Measurements from ENCODE around the gene SIK3.

Gene SIK3

GRCh38 chr11:116910847-116911246 is 187.4 kb downstream of the SIK3 start:
- TF ChIP-seq CTCF (conservative IDR thresholded peaks at IDR 0.05; ENCODE audit: control insufficient read depth, insufficient read depth, low read depth, low read length), result no peak
- no peak for DNase-seq (ENCODE audit: low read depth)
- H3K4me3 ChIP-seq (ENCODE audit: control insufficient read depth, low read depth, low read length), result no peak overlapping the region

GRCh38 chr11:116910378-116910777 is 187.8 kb downstream of the SIK3 start:
- peak; percentile 49 for DNase-seq (ENCODE audit: low read depth)
- H3K4me3 ChIP-seq (ENCODE audit: control insufficient read depth, low read depth, low read length), result no peak overlapping the region
- TF ChIP-seq CTCF (conservative IDR thresholded peaks at IDR 0.05; ENCODE audit: control insufficient read depth, insufficient read depth, low read depth, low read length), result no peak

- TF ChIP-seq CTCF (conservative IDR thresholded peaks at IDR 0.05; ENCODE audit: control insufficient read depth, insufficient read depth, low read depth, low read length), result no peak
- DNase-seq (ENCODE audit: low read depth), result no peak
- no peak overlapping the region for H3K4me3 ChIP-seq (ENCODE audit: control insufficient read depth, low read depth, low read length)
These were observed 189.0 kb downstream of the SIK3 start for GRCh38 chr11:116909245-116909644.

GRCh38 chr11:116906479-116906878 is 191.7 kb downstream of the SIK3 start:
- TF ChIP-seq CTCF (conservative IDR thresholded peaks at IDR 0.05; ENCODE audit: control insufficient read depth, insufficient read depth, low read depth, low read length), result no peak
- DNase-seq (ENCODE audit: low read depth), result no peak
- no peak overlapping the region for H3K4me3 ChIP-seq (ENCODE audit: control insufficient read depth, low read depth, low read length)

GRCh38 chr11:116903090-116903489 is 195.1 kb downstream of the SIK3 start:
- no peak overlapping the region for H3K4me3 ChIP-seq (ENCODE audit: control insufficient read depth, low read depth, low read length)
- no peak for TF ChIP-seq CTCF (conservative IDR thresholded peaks at IDR 0.05; ENCODE audit: control insufficient read depth, insufficient read depth, low read depth, low read length)
- no peak for DNase-seq (ENCODE audit: low read depth)

- H3K4me3 ChIP-seq (ENCODE audit: control insufficient read depth, low read depth, low read length), result no peak overlapping the region
- no peak for DNase-seq (ENCODE audit: low read depth)
- no peak for TF ChIP-seq CTCF (conservative IDR thresholded peaks at IDR 0.05; ENCODE audit: control insufficient read depth, insufficient read depth, low read depth, low read length)
These were observed 196.1 kb downstream of the SIK3 start for GRCh38 chr11:116901964-116902688.
